Ectodermal cell (in vitro differentiated cells): ENCODE measurements around the gene DNAJC16.
"Not testable (repeated sequence)": the region's sequence is repeated elsewhere in the genome, so short reads cannot be mapped to it uniquely, and the experiment has no call there.

Experiments
- H3K27ac ChIP-seq: 2 replicates; pipeline ENCODE4 v1.7.0; 2013; ENCODE audit warnings: mild to moderate bottlenecking, low read depth, low read length; ENCODE audit not compliant: insufficient read depth, poor library complexity, severe bottlenecking
- H3K27me3 ChIP-seq: 2 replicates; pipeline ENCODE4 v1.7.0; 2013; ENCODE audit warnings: mild to moderate bottlenecking, low read length; ENCODE audit not compliant: insufficient read depth, control insufficient read depth, poor library complexity, severe bottlenecking
- H3K36me3 ChIP-seq: one replicate; pipeline ENCODE4 v1.7.0; 2013; ENCODE audit warnings: low read length; ENCODE audit not compliant: control insufficient read depth, insufficient read depth
- H3K4me1 ChIP-seq: one replicate; pipeline ENCODE4 v1.7.0; 2013; ENCODE audit warnings: low read length; ENCODE audit not compliant: control insufficient read depth, insufficient read depth
- H3K4me3 ChIP-seq: 2 replicates; pipeline ENCODE4 v1.7.0; 2013; ENCODE audit warnings: low read depth, low read length, control low read depth; ENCODE audit not compliant: insufficient read depth
- H3K9me3 ChIP-seq: 2 replicates; pipeline ENCODE4 v1.7.0; 2013; ENCODE audit warnings: mild to moderate bottlenecking, low read length, moderate library complexity; ENCODE audit not compliant: control insufficient read depth
- WGBS, 2 experiments: methylation state at CpG; one replicate each; pipeline ENCODE4 v1.1.7; 2013; ENCODE audit warnings: missing lambda C conversion rate in 2 of 2; 5-methylcytosine and 5-hydroxymethylcytosine counted together

Gene DNAJC16

GRCh38 chr1:15506831-15507230, 19.8 kb upstream of the DNAJC16 start:
- H3K27me3 ChIP-seq: no peaks in the 10 kb centered on the region
- no peaks in the 10 kb centered on the region for H3K9me3 ChIP-seq
- H3K27ac ChIP-seq: no peak overlapping the region
- H3K36me3 ChIP-seq: no peaks in the 10 kb centered on the region
- H3K4me3 ChIP-seq: no peak overlapping the region
- 94 to 95% methylated on average over 17 of the region's 17 CpGs for WGBS, 2 experiments
- no peaks in the 10 kb centered on the region for H3K4me1 ChIP-seq

GRCh38 chr1:15507278-15507677, 19.4 kb upstream of the DNAJC16 start:
- Histone ChIP-seq H3K36me3 (no peaks in the 10 kb centered on the region), H3K27ac (no peak overlapping the region), H3K9me3 (no peaks in the 10 kb centered on the region), H3K4me1 (no peaks in the 10 kb centered on the region), H3K4me3 (no peak overlapping the region), H3K27me3 (no peaks in the 10 kb centered on the region)
- 95% methylated on average over 5 of the region's 5 CpGs for WGBS, 2 experiments

GRCh38 chr1:15508700-15509487, 17.8 kb upstream of the DNAJC16 start:
- WGBS, 2 experiments: 80% methylated on average over 12 of the region's 12 CpGs

GRCh38 chr1:15509586-15509985, 17.1 kb upstream of the DNAJC16 start:
- WGBS, 2 experiments: 85 to 89% methylated on average over 7 of the region's 7 CpGs
- Histone ChIP-seq H3K4me1 (no peaks in the 10 kb centered on the region), H3K27ac (no peak overlapping the region), H3K9me3 (no peaks in the 10 kb centered on the region), H3K27me3 (no peaks in the 10 kb centered on the region), H3K4me3 (no peak overlapping the region), H3K36me3 (no peaks in the 10 kb centered on the region)

More at GRCh38 chr1:15508700-15509487, 17.8 kb upstream of the DNAJC16 start:
- Histone ChIP-seq H3K36me3 (no peaks in the 10 kb centered on the region), H3K27ac (no peak overlapping the region), H3K9me3 (no peaks in the 10 kb centered on the region), H3K27me3 (no peaks in the 10 kb centered on the region), H3K4me1 (no peaks in the 10 kb centered on the region), H3K4me3 (no peak overlapping the region)

- Histone ChIP-seq H3K27ac (no peak overlapping the region), H3K9me3 (no peaks in the 10 kb centered on the region), H3K4me3 (no peak overlapping the region), H3K27me3 (no peaks in the 10 kb centered on the region), H3K4me1 (no peaks in the 10 kb centered on the region), H3K36me3 (no peaks in the 10 kb centered on the region)
- WGBS, 2 experiments: 95% methylated on average over 8 of the region's 8 CpGs
Measured at GRCh38 chr1:15510611-15511405, 15.8 kb upstream of the DNAJC16 start.

- H3K4me3 ChIP-seq: no peak overlapping the region
- WGBS, 2 experiments: 89 to 90% methylated on average over 4 of the region's 4 CpGs
- H3K27ac ChIP-seq: no peak overlapping the region
Measured at GRCh38 chr1:15513192-15513591, 13.5 kb upstream of the DNAJC16 start.

GRCh38 chr1:15513919-15514318, 12.7 kb upstream of the DNAJC16 start:
- no peaks in the 10 kb centered on the region for H3K9me3 ChIP-seq
- H3K27ac ChIP-seq: no peak overlapping the region
- no peak overlapping the region for H3K4me3 ChIP-seq
- H3K27me3 ChIP-seq: no peaks in the 10 kb centered on the region
- 90 to 93% methylated on average over 3 of the region's 3 CpGs for WGBS, 2 experiments
- no peaks in the 10 kb centered on the region for H3K4me1 ChIP-seq
- no peaks in the 10 kb centered on the region for H3K36me3 ChIP-seq

More at GRCh38 chr1:15513192-15513591, 13.5 kb upstream of the DNAJC16 start:
- no peaks in the 10 kb centered on the region for H3K9me3 ChIP-seq
- H3K27me3 ChIP-seq: no peaks in the 10 kb centered on the region
- H3K36me3 ChIP-seq: no peaks in the 10 kb centered on the region
- no peaks in the 10 kb centered on the region for H3K4me1 ChIP-seq

GRCh38 chr1:15514557-15514956, 12.1 kb upstream of the DNAJC16 start:
- not testable (repeated sequence) for H3K27ac ChIP-seq, H3K9me3 ChIP-seq, H3K27me3 ChIP-seq, H3K36me3 ChIP-seq, H3K4me3 ChIP-seq, H3K4me1 ChIP-seq
- 94 to 95% methylated on average over 4 of the region's 5 CpGs for WGBS, 2 experiments

GRCh38 chr1:15515022-15515663, 11.5 kb upstream of the DNAJC16 start:
- no peak overlapping the region for H3K27ac ChIP-seq

GRCh38 chr1:15519625-15520024, 7.0 kb upstream of the DNAJC16 start:
- WGBS, 2 experiments: 90 to 94% methylated on average over 3 of the region's 3 CpGs
- no peak overlapping the region for H3K4me3 ChIP-seq
- H3K27ac ChIP-seq: no peak overlapping the region
- H3K4me1 ChIP-seq: peaks cover 4% of the 10 kb centered on the region
- H3K36me3 ChIP-seq: no peaks in the 10 kb centered on the region
- H3K27me3 ChIP-seq: no peaks in the 10 kb centered on the region
- H3K9me3 ChIP-seq: no peaks in the 10 kb centered on the region

More at GRCh38 chr1:15515022-15515663, 11.5 kb upstream of the DNAJC16 start:
- Histone ChIP-seq H3K36me3 (no peaks in the 10 kb centered on the region), H3K27me3 (no peaks in the 10 kb centered on the region), H3K4me3 (no peak overlapping the region), H3K9me3 (no peaks in the 10 kb centered on the region), H3K4me1 (no peaks in the 10 kb centered on the region)
- WGBS, 2 experiments: 95 to 96% methylated on average over 1 of the region's 2 CpGs
